Breast epithelium (tissue), 4 donors: ENCODE data around the gene CLNK. TPM values are rescaled to one million over a fixed set of nuclear protein-coding genes. Genes with fewer than 3 reads are reported as not detected.

ENCODE experiments used
- DNase-seq, 2 donors: peaks; one replicate each; pipeline ENCODE4 v3.0.0-alpha.2; 2019; ENCODE audit warnings: low spot score in 2 of 2
- H3K27ac ChIP-seq, 2 donors: fragments of 200-600 bp; sonication (generic) in 1 of 2; one replicate each; pipeline ENCODE4 v1.5.1; 2016 to 2019; ENCODE audit warnings: mild to moderate bottlenecking in 1 of 2
- H3K27me3 ChIP-seq, 2 donors: fragments of 200-600 bp; sonication (generic) in 1 of 2; one replicate each; pipeline versions ENCODE4 v1.5.1 to v1.6.0; 2017 to 2019; ENCODE audit warnings: control low read depth in 1 of 2, mild to moderate bottlenecking in 1 of 2
- H3K36me3 ChIP-seq: fragments of 200-600 bp; one replicate; pipeline ENCODE4 v1.5.1; 2019
- H3K4me1 ChIP-seq, 2 donors: fragments of 200-600 bp; sonication (generic); one replicate each; pipeline ENCODE4 v1.5.1; 2016 to 2019; ENCODE audit warnings: control low read depth in 1 of 2
- H3K4me3 ChIP-seq, 3 donors: fragments of 200-600 bp; sonication (generic); 1 replicate in 2 of 3; 2 replicates in 1 of 3; pipeline ENCODE4 v1.5.1; 2016 to 2019; ENCODE audit warnings: mild to moderate bottlenecking in 3 of 3, moderate library complexity in 2 of 3
- H3K9me3 ChIP-seq, 2 donors: fragments of 200-600 bp; sonication (generic) in 1 of 2; one replicate each; pipeline ENCODE4 v1.5.1; 2016 to 2019; ENCODE audit warnings: control low read depth in 1 of 2
- POLR2A ChIP-seq: fragments of 450-650 bp; IDR thresholded peaks from one replicate; pipeline ENCODE4 v1.6.1; 2016; ENCODE audit warnings: antibody characterized with exemption, mild to moderate bottlenecking, moderate library complexity
- POLR2AphosphoS5 ChIP-seq, 3 donors: sonication (generic); formaldehyde crosslinking; IDR thresholded peaks; one replicate each; pipeline ENCODE4 v1.6.1; 2017; ENCODE audit warnings: antibody characterized with exemption in 3 of 3
- intact Hi-C: fragments of 100-400 bp; cut with DNase I; formaldehyde crosslinking; loops from one replicate; pipeline ENCODE4 v1.15.1; 2023; ENCODE audit warnings: low total_unique reads
- total RNA-seq, 3 donors: library from RNA; depleted of rRNA; stranded (reverse); fragments of >200 nt; gene quantifications; one replicate each; pipeline ENCODE4 v1.1.0, GENCODE V29; 2016
- TF ChIP-seq, protein P1 (sequence below), 3 donors: fragments of 450-650 bp; IDR thresholded peaks; one replicate each; pipeline ENCODE4 v1.5.1; 2016 to 2017; ENCODE audit warnings: antibody characterized with exemption in 3 of 3, mild to moderate bottlenecking in 3 of 3, moderate library complexity in 3 of 3

The CLNK gene
- total RNA-seq, 3 donors from 2014 or later = under 0.01 TPM; not detected in 2

DNA sequence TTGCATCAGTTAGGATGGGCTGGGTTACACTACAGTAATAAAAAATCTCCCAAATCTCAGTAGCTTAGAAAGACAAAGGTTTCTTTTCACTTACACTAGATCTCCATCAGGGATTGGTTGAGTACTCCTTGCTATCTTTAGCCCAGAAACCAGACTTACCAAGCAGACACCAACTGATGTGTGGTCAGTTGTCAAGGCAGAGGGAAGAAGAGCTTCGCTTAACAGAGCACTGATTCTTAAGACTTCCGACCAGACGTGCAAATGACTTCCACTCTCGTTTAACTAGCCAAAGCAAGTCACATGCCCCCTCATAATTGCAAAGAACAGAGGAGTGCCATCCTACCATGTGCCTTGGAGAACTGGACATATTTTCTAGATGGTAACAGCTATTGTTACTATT, 221.7 kb downstream of the CLNK start:
- no peaks in the 10 kb centered on the region for H3K4me1 ChIP-seq
- TF ChIP-seq POLR2AphosphoS5 (IDR thresholded peaks at IDR 0.05) = no peak
- TF ChIP-seq, protein P1, sequence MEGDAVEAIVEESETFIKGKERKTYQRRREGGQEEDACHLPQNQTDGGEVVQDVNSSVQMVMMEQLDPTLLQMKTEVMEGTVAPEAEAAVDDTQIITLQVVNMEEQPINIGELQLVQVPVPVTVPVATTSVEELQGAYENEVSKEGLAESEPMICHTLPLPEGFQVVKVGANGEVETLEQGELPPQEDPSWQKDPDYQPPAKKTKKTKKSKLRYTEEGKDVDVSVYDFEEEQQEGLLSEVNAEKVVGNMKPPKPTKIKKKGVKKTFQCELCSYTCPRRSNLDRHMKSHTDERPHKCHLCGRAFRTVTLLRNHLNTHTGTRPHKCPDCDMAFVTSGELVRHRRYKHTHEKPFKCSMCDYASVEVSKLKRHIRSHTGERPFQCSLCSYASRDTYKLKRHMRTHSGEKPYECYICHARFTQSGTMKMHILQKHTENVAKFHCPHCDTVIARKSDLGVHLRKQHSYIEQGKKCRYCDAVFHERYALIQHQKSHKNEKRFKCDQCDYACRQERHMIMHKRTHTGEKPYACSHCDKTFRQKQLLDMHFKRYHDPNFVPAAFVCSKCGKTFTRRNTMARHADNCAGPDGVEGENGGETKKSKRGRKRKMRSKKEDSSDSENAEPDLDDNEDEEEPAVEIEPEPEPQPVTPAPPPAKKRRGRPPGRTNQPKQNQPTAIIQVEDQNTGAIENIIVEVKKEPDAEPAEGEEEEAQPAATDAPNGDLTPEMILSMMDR (IDR thresholded peaks at IDR 0.05) = no peak
- TF ChIP-seq POLR2A = no peak
- H3K9me3 ChIP-seq = peaks cover 0 to 6% of the 10 kb centered on the region in 2 donors
- no peak for DNase-seq
- no peak overlapping the region for H3K27ac ChIP-seq
- intact Hi-C loops = no loop called here
- H3K27me3 ChIP-seq = peaks cover 7 to 38% of the 10 kb centered on the region in 2 donors
- no peaks in the 10 kb centered on the region for H3K36me3 ChIP-seq
- no peak overlapping the region for H3K4me3 ChIP-seq

DNA sequence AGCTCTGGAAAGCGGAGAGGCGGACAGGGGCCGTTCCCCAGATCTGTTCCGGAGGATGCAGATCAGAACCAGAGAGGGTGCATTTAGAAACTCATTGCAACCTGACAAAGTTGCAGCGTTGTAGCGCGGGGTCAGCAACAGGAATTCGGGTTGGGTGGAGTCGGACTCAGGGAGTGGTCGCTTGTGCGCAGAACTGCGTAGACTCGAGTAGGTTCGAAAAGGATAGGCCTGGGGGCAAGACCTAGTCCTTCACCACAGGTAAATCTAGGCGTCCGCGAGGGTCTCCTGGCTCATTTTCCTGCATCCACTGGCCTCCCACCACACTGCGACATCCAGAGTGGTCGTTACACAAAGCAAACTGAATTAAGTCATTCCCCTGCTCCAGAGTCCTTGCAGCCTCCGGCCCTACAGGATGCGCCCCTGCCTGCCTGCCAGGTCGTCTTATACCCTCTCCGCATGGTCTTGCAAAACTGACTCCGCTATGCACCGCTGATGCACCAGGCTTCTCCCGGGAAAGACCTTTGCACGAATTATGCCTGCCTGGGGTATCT, 222.6 kb downstream of the CLNK start:
- TF ChIP-seq, protein P1 (IDR thresholded peaks at IDR 0.05) = no peak
- TF ChIP-seq POLR2A = no peak
- no peak for TF ChIP-seq POLR2AphosphoS5 (IDR thresholded peaks at IDR 0.05)

DNA sequence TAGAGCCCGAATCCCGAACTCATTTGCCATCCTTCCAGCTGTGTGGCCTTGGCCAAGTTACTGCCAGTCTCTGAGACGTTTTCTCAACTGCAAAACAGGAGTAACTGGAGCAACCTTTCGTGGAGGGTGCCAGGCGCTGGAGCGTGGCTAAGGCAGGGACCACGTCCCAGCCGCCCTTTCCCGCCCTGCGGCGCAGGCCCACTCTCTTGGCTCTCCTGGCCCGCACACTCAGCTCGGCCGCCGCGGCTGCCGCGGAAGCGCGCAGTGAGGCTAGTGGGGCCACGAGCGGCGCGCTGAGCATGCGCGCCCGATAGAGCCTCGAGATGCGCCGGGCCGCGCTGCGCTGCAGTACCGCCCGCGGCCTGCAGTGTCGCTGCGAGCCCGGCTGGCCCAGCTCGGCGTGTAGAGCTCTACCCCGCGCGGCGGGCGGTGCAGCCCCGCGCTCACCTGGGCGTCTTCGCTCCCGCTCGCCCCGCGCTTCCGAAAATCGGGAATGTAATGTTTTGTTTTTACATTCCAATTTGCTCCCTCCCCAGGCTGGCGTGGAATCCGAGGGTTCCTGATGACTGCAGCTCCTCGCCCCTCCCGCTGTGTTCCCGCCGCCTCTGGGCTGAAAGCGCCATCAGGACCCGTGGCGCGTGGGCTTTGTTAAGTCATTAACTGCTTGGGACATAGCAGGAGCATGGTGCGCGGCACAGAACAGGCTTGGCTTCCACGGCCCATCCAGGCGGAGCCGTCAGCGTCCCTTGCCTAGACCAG, 223.3 kb downstream of the CLNK start:
- DNase-seq = no peak
- H3K27ac ChIP-seq = no peak overlapping the region
- intact Hi-C loops = no loop called here
- TF ChIP-seq, protein P1 (IDR thresholded peaks at IDR 0.05) = peak in 2 of 3 donors; percentile 8 to 57
- TF ChIP-seq POLR2A = no peak
- no peaks in the 10 kb centered on the region for H3K36me3 ChIP-seq
- peaks cover 7 to 38% of the 10 kb centered on the region in 2 donors for H3K27me3 ChIP-seq
- H3K4me3 ChIP-seq = peak overlapping the region; percentile 18 to 49 (median 28)
- H3K4me1 ChIP-seq = no peaks in the 10 kb centered on the region
- H3K9me3 ChIP-seq = peaks cover 0 to 6% of the 10 kb centered on the region in 2 donors

More for the DNA sequence above, 222.6 kb downstream of the CLNK start:
- Histone ChIP-seq H3K4me3 (peak overlapping the region in 1 of 3 donors; percentile 49), H3K27me3 (peaks cover 7 to 38% of the 10 kb centered on the region in 2 donors), H3K36me3 (no peaks in the 10 kb centered on the region), H3K4me1 (no peaks in the 10 kb centered on the region), H3K27ac (no peak overlapping the region), H3K9me3 (peaks cover 0 to 6% of the 10 kb centered on the region in 2 donors)
- intact Hi-C loops = no loop called here
- DNase-seq = no peak

DNA sequence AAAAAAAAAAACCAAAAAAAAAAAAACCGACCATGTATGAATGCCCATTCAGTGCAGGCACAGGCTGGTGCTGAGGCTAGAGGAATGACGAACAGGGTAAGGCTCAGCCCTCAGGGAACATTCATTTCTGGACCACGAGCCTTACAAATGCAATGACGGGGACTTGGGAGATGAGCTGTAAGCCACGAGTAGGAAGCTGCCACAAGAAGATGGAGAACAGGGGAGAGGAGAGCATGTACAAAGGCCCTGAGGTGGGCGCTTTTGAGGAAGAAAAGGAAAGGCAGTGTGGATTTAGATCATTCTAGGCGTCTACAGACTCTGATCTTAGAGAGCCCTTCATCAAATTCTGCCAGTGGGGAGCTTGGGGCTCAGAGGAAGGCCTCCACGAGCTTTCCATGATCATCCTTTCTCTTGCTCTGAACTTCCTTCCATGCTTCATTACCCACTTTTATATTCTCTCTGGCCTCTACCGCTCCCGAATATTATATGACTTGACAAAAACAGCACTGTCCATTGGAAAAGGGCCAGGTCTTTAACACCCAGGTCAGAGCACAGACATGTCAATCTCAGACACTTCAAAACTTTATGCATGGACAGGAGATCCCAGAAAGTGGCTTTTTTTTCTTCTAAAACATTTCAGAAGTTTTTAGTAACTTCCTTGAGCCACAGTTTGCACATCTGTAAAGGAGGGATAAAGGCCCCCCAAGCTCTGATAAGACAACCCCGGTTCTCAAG, 224.1 kb downstream of the CLNK start:
- Histone ChIP-seq H3K27ac (no peak overlapping the region), H3K27me3 (peaks cover 7 to 38% of the 10 kb centered on the region in 2 donors)

More for the DNA sequence above, 224.1 kb downstream of the CLNK start:
- H3K4me3 ChIP-seq = no peak overlapping the region
- peaks cover 0 to 6% of the 10 kb centered on the region in 2 donors for H3K9me3 ChIP-seq
- H3K36me3 ChIP-seq = no peaks in the 10 kb centered on the region
- H3K4me1 ChIP-seq = no peaks in the 10 kb centered on the region
- intact Hi-C loops = no loop called here
- DNase-seq = no peak
- TF ChIP-seq, protein P1 (IDR thresholded peaks at IDR 0.05) = no peak
- TF ChIP-seq POLR2A (no peak), POLR2AphosphoS5 (IDR thresholded peaks at IDR 0.05) (no peak)
